PC-9 (cell line): ENCODE data around the gene CHST12. TPM values are rescaled to one million over a fixed set of nuclear protein-coding genes. Genes with fewer than 3 reads are reported as not detected.

Experiments used
- BruUV-seq: library from RNA; stranded (reverse); fragments of 400-500 nt; replicated peaks from 2 replicates; lab custom pipeline; 2021; lab: Mats Ljungman, UMichigan
- CTCF ChIA-PET: fragments of 300-600 bp; sonication (Branson Sonifier 250); formaldehyde crosslinking; loops from one replicate; lab custom pipeline; 2022; ENCODE audit warnings: antibody characterized with exemption; lab: Charles Lee
- POLR2A ChIA-PET: fragments of 300-600 bp; sonication (Branson Sonifier 250); formaldehyde crosslinking; loops from one replicate; lab custom pipeline; 2022; ENCODE audit warnings: antibody characterized with exemption; ENCODE audit not compliant: unreplicated experiment; lab: Charles Lee
- DNase-seq, 2 experiments: peaks; one replicate each; pipeline versions ENCODE4 v3.0.0 to v3.0.0-alpha.2; 2015 to 2022; ENCODE audit warnings: mixed read lengths in 1 of 2
- H2AFZ ChIP-seq: fragments of 200-600 bp; sonication (generic); 2 replicates; pipeline ENCODE4 v1.8.1; 2017; ENCODE audit warnings: antibody characterized with exemption
- H3F3A ChIP-seq: fragments of 200-600 bp; sonication (generic); 2 replicates; pipeline ENCODE4 v1.8.1; 2017; ENCODE audit warnings: antibody characterized with exemption, mild to moderate bottlenecking, low read depth; ENCODE audit not compliant: insufficient read depth
- H3K27ac ChIP-seq: fragments of 200-600 bp; sonication (generic); 2 replicates; pipeline ENCODE4 v1.6.1; 2016; ENCODE audit warnings: mixed run types
- H3K27me3 ChIP-seq: fragments of 200-600 bp; sonication (generic); 2 replicates; pipeline ENCODE4 v1.6.1; 2016; ENCODE audit warnings: low read depth, mixed run types; ENCODE audit not compliant: insufficient read depth
- H3K36me3 ChIP-seq: fragments of 200-600 bp; sonication (generic); 2 replicates; pipeline ENCODE4 v1.6.1; 2016; ENCODE audit warnings: low read depth, mixed run types
- H3K4me1 ChIP-seq: fragments of 200-600 bp; sonication (generic); replicated peaks from 2 replicates; pipeline ENCODE4 v1.6.1; 2016; ENCODE audit warnings: mixed run types; ENCODE audit not compliant: insufficient read depth
- H3K4me2 ChIP-seq: fragments of 200-600 bp; sonication (generic); 2 replicates; pipeline ENCODE4 v1.6.1; 2017; ENCODE audit warnings: mixed run types
- H3K4me3 ChIP-seq: fragments of 200-600 bp; sonication (generic); 2 replicates; pipeline ENCODE4 v1.6.1; 2016; ENCODE audit warnings: mixed run types
- H3K79me2 ChIP-seq: fragments of 200-600 bp; sonication (generic); 2 replicates; pipeline ENCODE4 v1.6.1; 2017; ENCODE audit warnings: low read depth, mixed run types
- H3K9me2 ChIP-seq: fragments of 200-600 bp; sonication (generic); 2 replicates; pipeline ENCODE4 v1.8.1; 2017; ENCODE audit warnings: mild to moderate bottlenecking; ENCODE audit not compliant: insufficient read depth
- H3K9me3 ChIP-seq: fragments of 200-600 bp; sonication (generic); 2 replicates; pipeline ENCODE4 v1.8.1; 2016; ENCODE audit warnings: low read depth; ENCODE audit not compliant: insufficient read depth
- H4K20me1 ChIP-seq: fragments of 200-600 bp; sonication (generic); 2 replicates; pipeline ENCODE4 v1.8.1; 2017; ENCODE audit not compliant: insufficient read depth
- CTCF ChIP-seq: fragments of 200-600 bp; sonication (generic); conservative IDR thresholded peaks from 2 replicates; pipeline ENCODE4 v1.6.1; 2017; ENCODE audit warnings: mixed run types, antibody characterized with exemption, mild to moderate bottlenecking, moderate library complexity
- EZH2 ChIP-seq: fragments of 200-600 bp; sonication (generic); IDR thresholded peaks from 2 replicates; pipeline ENCODE4 v1.8.0; 2017; ENCODE audit warnings: antibody characterized with exemption, low read depth
- intact Hi-C: fragments of 100-400 bp; cut with micrococcal nuclease; formaldehyde crosslinking; loops from one replicate; pipeline ENCODE4 v1.10.0; 2022; ENCODE audit not compliant: unreplicated experiment
- total RNA-seq: library from RNA; stranded (reverse); gene quantifications from 2 replicates; pipeline ENCODE4 v1.2.3, GENCODE V29; 2021

CHST12 gene
- total RNA-seq, 1 experiment from 2014 or later = 25.9 TPM

- Histone ChIP-seq H3K9me3 (no peaks in the 10 kb centered on the region), H3K36me3 (no peaks in the 10 kb centered on the region), H3K27me3 (no peaks in the 10 kb centered on the region), H4K20me1 (no peaks in the 10 kb centered on the region), H3F3A (peaks cover 18% of the 10 kb centered on the region; the same call in 1 of the 2 replicates), H3K4me2 (peak overlapping the region; percentile 24), H3K79me2 (no peaks in the 10 kb centered on the region), H3K4me1 (peaks cover 14% of the 10 kb centered on the region), H3K9me2 (no peaks in the 10 kb centered on the region), H3K27ac (no peak overlapping the region), H2AFZ (no peak overlapping the region), H3K4me3 (no peak overlapping the region)
- ChIA-PET CTCF (no interaction called here), POLR2A (no interaction called here)
- no TSS peak for BruUV-seq
- DNase-seq = no peak
- TF ChIP-seq EZH2 = no peak
- no peak for TF ChIP-seq CTCF
- intact Hi-C loops = loop anchor here (1.0 kb wide), 1 partner anchor 15 kb away; no protein-coding TSS in a partner anchor
These were observed 22.3 kb downstream of the CHST12 start for GRCh38 chr7:2425749-2426148.

DNA sequence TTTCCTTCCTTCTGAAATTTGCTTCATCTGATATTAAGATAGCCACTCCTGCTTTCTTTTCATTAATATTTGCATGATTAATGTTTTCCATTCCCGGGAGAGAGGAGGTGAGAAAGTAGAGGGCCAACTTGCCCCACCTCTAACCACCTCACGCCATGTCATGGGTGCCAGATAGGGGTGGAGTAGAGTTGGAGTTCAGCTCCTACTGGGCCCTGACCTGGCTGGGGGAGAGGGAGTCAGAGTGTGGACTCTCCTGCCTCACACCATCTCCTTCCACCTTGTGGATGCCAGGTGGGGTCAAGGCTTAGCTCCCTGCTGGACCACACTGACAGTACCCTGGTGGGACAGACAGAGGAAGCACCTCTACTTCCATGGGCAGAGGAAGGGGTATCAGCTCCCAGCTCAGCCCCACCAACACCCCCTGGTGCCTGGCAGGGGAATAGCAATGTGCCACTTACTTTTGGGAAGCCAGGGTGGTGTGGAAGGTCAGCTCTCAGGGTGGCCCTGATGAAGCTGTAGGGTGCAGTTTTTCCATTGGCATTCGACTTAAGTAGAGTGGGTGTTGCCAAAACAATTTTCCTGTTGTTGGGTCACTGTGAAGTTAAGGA lies 28.0 kb downstream of the CHST12 start:
- BruUV-seq = no TSS peak
- Histone ChIP-seq H3K4me1 (no peaks in the 10 kb centered on the region), H3K4me3 (no peak overlapping the region), H3K27me3 (no peaks in the 10 kb centered on the region), H3K9me2 (no peaks in the 10 kb centered on the region), H3K36me3 (no peaks in the 10 kb centered on the region), H3K79me2 (no peaks in the 10 kb centered on the region), H4K20me1 (no peaks in the 10 kb centered on the region), H3F3A (peaks cover 7% of the 10 kb centered on the region; the same call in 1 of the 2 replicates), H2AFZ (no peak overlapping the region), H3K27ac (no peak overlapping the region), H3K9me3 (no peaks in the 10 kb centered on the region), H3K4me2 (no peak overlapping the region)
- TF ChIP-seq EZH2 = no peak
- peak; percentile 85 for TF ChIP-seq CTCF
- intact Hi-C loops = no loop called here
- DNase-seq = no peak
- CTCF ChIA-PET = interaction anchor here (0.7 to 1.1 kb wide), 2 partner anchors 34 to 38 kb away, joined by 3 to 4 read pairs; no protein-coding TSS in a partner anchor
- POLR2A ChIA-PET = interaction anchor here (0.7 kb wide), 1 partner anchor 110 kb away, joined by 3 read pairs; no protein-coding TSS in a partner anchor

- intact Hi-C loops = no loop called here
- ChIA-PET CTCF (no interaction called here), POLR2A (no interaction called here)
- Histone ChIP-seq H3K27me3 (no peaks in the 10 kb centered on the region), H3K27ac (no peak overlapping the region), H3K4me1 (peaks cover 16% of the 10 kb centered on the region), H3K9me3 (no peaks in the 10 kb centered on the region), H4K20me1 (no peaks in the 10 kb centered on the region), H3K36me3 (no peaks in the 10 kb centered on the region), H3K4me3 (no peak overlapping the region), H3F3A (peaks cover 13% of the 10 kb centered on the region; the same call in 1 of the 2 replicates), H3K79me2 (no peaks in the 10 kb centered on the region), H3K9me2 (no peaks in the 10 kb centered on the region), H2AFZ (no peak overlapping the region), H3K4me2 (no peak overlapping the region)
- DNase-seq = no peak
- no peak for TF ChIP-seq EZH2
- no peak for TF ChIP-seq CTCF
- BruUV-seq = no TSS peak
These were observed 29.7 kb downstream of the CHST12 start for GRCh38 chr7:2432910-2433712.
